ENCODE data around the gene TLE2.

TLE2 gene

DNA sequence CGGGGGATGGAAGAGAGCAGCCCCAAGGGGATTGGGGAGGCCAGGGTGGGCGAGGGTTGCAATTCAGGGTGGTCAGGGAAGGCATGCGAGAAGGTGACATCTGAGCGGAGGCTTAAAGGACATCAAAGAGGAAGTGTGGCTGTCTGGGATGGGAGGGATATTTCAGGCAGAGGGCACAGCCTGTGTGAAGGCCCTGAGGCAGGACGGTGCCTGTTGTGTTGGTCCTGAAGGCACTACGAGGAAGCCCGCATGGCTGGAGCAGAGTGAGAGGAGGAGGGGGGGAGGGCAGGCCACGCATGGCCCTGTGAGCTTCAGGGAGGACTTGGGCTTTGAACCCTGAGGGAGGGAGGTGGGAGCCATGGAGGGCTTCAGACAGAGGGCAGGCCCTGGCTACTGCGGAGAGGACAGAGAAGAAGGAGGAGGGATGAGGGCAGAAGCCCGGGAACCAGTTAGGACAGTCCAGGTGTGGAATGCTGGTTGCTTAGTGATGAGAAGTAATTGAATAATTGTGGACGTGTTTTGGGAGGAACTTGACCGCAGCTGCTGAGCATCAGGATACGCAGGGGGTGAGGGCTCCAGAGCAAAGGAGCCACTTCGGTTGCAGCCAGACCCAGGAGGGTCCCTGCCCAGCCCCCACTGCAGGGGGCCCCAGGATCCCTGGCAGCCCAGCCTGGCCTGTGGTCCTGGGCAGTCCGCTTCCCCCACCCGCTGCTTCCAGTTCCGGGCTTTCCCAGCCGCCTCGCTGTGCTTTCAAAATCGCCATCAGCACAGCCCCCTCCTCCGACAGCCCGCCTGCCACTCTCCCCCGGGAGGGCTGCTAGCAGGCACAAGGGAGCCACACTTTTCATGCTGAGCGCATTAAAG lies 45.5 kb downstream of the TLE2 start:
- no peak for DNase-seq
- no peak overlapping the region; the same call in 1 of the 2 replicates for H3K4me2 ChIP-seq (ENCODE audit: low read depth, low read length)
- H3K4me1 ChIP-seq (ENCODE audit: low read length), result no peaks in the 10 kb centered on the region
- H3K27me3 ChIP-seq (replicated peaks; ENCODE audit: insufficient read depth, low read length), result peaks cover 86% of the 10 kb centered on the region
- no peak overlapping the region for H2AFZ ChIP-seq (ENCODE audit: low read length)
- H3F3A ChIP-seq (ENCODE audit: insufficient read depth, low read length), result no peaks in the 10 kb centered on the region
- no peaks in the 10 kb centered on the region for H4K20me1 ChIP-seq (ENCODE audit: insufficient read depth, low read length)
- H3K9ac ChIP-seq (ENCODE audit: low read length), result no peak overlapping the region
- H3K36me3 ChIP-seq (replicated peaks; ENCODE audit: insufficient read depth, low read length), result no peaks in the 10 kb centered on the region
- no peaks in the 10 kb centered on the region for H3K9me3 ChIP-seq (replicated peaks; ENCODE audit: insufficient read depth, low read length)
- TF ChIP-seq EZH2 (optimal IDR thresholded peaks at IDR 0.05; ENCODE audit: low read depth, low read length), result no peak
- TF ChIP-seq, protein P1, sequence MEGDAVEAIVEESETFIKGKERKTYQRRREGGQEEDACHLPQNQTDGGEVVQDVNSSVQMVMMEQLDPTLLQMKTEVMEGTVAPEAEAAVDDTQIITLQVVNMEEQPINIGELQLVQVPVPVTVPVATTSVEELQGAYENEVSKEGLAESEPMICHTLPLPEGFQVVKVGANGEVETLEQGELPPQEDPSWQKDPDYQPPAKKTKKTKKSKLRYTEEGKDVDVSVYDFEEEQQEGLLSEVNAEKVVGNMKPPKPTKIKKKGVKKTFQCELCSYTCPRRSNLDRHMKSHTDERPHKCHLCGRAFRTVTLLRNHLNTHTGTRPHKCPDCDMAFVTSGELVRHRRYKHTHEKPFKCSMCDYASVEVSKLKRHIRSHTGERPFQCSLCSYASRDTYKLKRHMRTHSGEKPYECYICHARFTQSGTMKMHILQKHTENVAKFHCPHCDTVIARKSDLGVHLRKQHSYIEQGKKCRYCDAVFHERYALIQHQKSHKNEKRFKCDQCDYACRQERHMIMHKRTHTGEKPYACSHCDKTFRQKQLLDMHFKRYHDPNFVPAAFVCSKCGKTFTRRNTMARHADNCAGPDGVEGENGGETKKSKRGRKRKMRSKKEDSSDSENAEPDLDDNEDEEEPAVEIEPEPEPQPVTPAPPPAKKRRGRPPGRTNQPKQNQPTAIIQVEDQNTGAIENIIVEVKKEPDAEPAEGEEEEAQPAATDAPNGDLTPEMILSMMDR (IDR thresholded peaks at IDR 0.05; ENCODE audit: low read length), result no peak
- no peak for TF ChIP-seq EZH2phosphoT487 (IDR thresholded peaks at IDR 0.05; ENCODE audit: low read length)
- H3K27ac ChIP-seq (ENCODE audit: low read length), result no peak overlapping the region
- H3K79me2 ChIP-seq (ENCODE audit: low read length), result no peaks in the 10 kb centered on the region
- no peak overlapping the region for H3K4me3 ChIP-seq (ENCODE audit: low read length)
- no peaks in the 10 kb centered on the region for H3K9me2 ChIP-seq (replicated peaks; ENCODE audit: insufficient read depth, low read length)

DNA sequence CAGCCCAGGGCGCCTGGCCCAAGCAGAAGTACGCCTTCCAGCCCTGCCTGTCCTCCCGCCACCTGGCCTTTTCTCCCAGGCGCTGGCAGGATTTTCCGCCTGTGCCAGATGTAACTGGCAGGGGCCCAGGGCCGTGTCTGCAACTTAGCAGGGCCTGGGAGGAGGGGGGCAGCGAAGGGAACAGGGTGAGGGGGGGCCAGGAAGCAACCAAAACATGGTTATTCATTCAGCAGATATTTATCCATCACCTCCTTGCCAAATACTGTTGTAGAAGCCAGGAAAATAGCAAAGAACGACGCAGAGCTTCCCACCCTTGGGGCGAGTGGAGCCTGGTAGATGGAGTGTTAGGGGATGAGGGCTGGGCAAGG lies 46.1 kb downstream of the TLE2 start:
- Histone ChIP-seq H3K27me3 (replicated peaks; ENCODE audit: insufficient read depth, low read length) (peaks cover 86% of the 10 kb centered on the region), H2AFZ (ENCODE audit: low read length) (no peak overlapping the region), H4K20me1 (ENCODE audit: insufficient read depth, low read length) (no peaks in the 10 kb centered on the region), H3K27ac (ENCODE audit: low read length) (no peak overlapping the region), H3K9ac (ENCODE audit: low read length) (no peak overlapping the region), H3K9me2 (replicated peaks; ENCODE audit: insufficient read depth, low read length) (no peaks in the 10 kb centered on the region), H3K4me2 (ENCODE audit: low read depth, low read length) (no peak overlapping the region), H3K36me3 (replicated peaks; ENCODE audit: insufficient read depth, low read length) (no peaks in the 10 kb centered on the region), H3K79me2 (ENCODE audit: low read length) (no peaks in the 10 kb centered on the region), H3K4me1 (ENCODE audit: low read length) (no peaks in the 10 kb centered on the region), H3K4me3 (ENCODE audit: low read length) (no peak overlapping the region), H3K9me3 (replicated peaks; ENCODE audit: insufficient read depth, low read length) (no peaks in the 10 kb centered on the region), H3F3A (ENCODE audit: insufficient read depth, low read length) (no peaks in the 10 kb centered on the region)
- TF ChIP-seq EZH2phosphoT487 (IDR thresholded peaks at IDR 0.05; ENCODE audit: low read length) (no peak), EZH2 (optimal IDR thresholded peaks at IDR 0.05; ENCODE audit: low read depth, low read length) (no peak)
- TF ChIP-seq, protein P1 (IDR thresholded peaks at IDR 0.05; ENCODE audit: low read length), result no peak
- no peak for DNase-seq

DNA sequence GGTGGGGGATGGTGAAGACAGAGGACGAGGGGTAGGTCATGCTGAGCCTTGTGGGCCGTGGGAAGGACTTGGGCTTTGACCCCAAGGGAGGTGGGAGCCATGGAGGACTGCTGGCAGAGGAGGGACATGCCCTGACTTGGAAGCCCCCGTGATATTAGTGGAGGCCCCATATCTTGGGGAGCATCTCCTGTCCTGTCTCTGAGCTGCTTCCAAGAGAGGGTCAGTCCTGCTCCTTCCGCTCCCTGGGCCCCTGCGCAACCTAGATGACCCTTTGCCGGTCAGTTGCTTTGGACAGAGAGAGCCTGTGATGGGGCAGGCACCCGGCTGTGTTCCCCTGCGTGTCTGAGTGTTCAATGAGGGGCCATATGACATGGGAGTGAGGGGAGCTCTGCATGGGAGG lies 46.5 kb downstream of the TLE2 start:
- H3K4me3 ChIP-seq (ENCODE audit: low read length), result no peak overlapping the region
- DNase-seq, result no peak
- no peak overlapping the region for H3K4me2 ChIP-seq (ENCODE audit: low read depth, low read length)

More for the DNA sequence above, 46.5 kb downstream of the TLE2 start:
- Histone ChIP-seq H3K9me2 (replicated peaks; ENCODE audit: insufficient read depth, low read length) (no peaks in the 10 kb centered on the region), H3K9ac (ENCODE audit: low read length) (no peak overlapping the region), H3K9me3 (replicated peaks; ENCODE audit: insufficient read depth, low read length) (no peaks in the 10 kb centered on the region), H3K79me2 (ENCODE audit: low read length) (no peaks in the 10 kb centered on the region), H3K27ac (ENCODE audit: low read length) (no peak overlapping the region), H3K27me3 (replicated peaks; ENCODE audit: insufficient read depth, low read length) (peaks cover 86% of the 10 kb centered on the region), H3K36me3 (replicated peaks; ENCODE audit: insufficient read depth, low read length) (no peaks in the 10 kb centered on the region), H3F3A (ENCODE audit: insufficient read depth, low read length) (no peaks in the 10 kb centered on the region), H2AFZ (ENCODE audit: low read length) (no peak overlapping the region), H4K20me1 (ENCODE audit: insufficient read depth, low read length) (no peaks in the 10 kb centered on the region), H3K4me1 (ENCODE audit: low read length) (no peaks in the 10 kb centered on the region)
- TF ChIP-seq EZH2phosphoT487 (IDR thresholded peaks at IDR 0.05; ENCODE audit: low read length) (no peak), EZH2 (optimal IDR thresholded peaks at IDR 0.05; ENCODE audit: low read depth, low read length) (no peak)
- TF ChIP-seq, protein P1 (IDR thresholded peaks at IDR 0.05; ENCODE audit: low read length), result no peak
